GM19099 (cell line): Measurements from ENCODE around the gene HOXA5.

Experiments
- POLR2A ChIP-seq: IDR thresholded peaks from 3 replicates; pipeline ENCODE4 v1.6.1; 2011; ENCODE audit warnings: low read depth; ENCODE audit not compliant: insufficient read length; ENCODE audit errors: extremely low read depth

The HOXA5 gene

GRCh38 chr7:27094304-27095049, 49.0 kb downstream of the HOXA5 start:
- TF ChIP-seq POLR2A: no peak

- no peak for TF ChIP-seq POLR2A
Observed at GRCh38 chr7:27093184-27093895, 50.1 kb downstream of the HOXA5 start.

- no peak for TF ChIP-seq POLR2A
Observed at GRCh38 chr7:27092819-27093110, 50.7 kb downstream of the HOXA5 start.

- TF ChIP-seq POLR2A: no peak
Observed at GRCh38 chr7:27091941-27092818, 51.3 kb downstream of the HOXA5 start.

GRCh38 chr7:27091105-27091504, 52.4 kb downstream of the HOXA5 start:
- no peak for TF ChIP-seq POLR2A
